ENCODE data around the gene SLC38A8.

- TF ChIP-seq POLR2A (IDR thresholded peaks at IDR 0.05; ENCODE audit: low read depth, low read length) (no peak), POLR2AphosphoS5 (IDR thresholded peaks at IDR 0.05; ENCODE audit: low read depth, low read length) (no peak)
Observed at GRCh38 chr16:83966153-83966696, 76.4 kb downstream of the SLC38A8 start.

All from GM12892 (cell line).